Activated T-helper 1 cell treated with anti-CD3 and anti-CD28 coated beads, Interleukin-2, amount 50 U/mL, for 16 hours (primary cell): Measurements from ENCODE around the gene APOL2.
"Not testable (repeated sequence)": the region's sequence is repeated elsewhere in the genome, so short reads cannot be mapped to it uniquely, and the experiment has no call there.

Experiments used
- DNase-seq, 2 donors: peaks; one replicate each; pipeline ENCODE4 v3.0.0-alpha.2; 2020; ENCODE audit warnings: low read depth in 1 of 2, low spot score in 1 of 2

APOL2 gene

GRCh38 chr22:36223504-36223903, 15.8 kb downstream of the APOL2 start:
- DNase-seq = no peak

- DNase-seq = no peak
Measured at GRCh38 chr22:36222887-36223450, 16.4 kb downstream of the APOL2 start.

GRCh38 chr22:36221799-36222751, 17.3 kb downstream of the APOL2 start:
- DNase-seq = peak in 1 of 2 donors; percentile 17

- no peak for DNase-seq
Measured at GRCh38 chr22:36220451-36220921, 18.8 kb downstream of the APOL2 start.

GRCh38 chr22:36218648-36219193, 20.6 kb downstream of the APOL2 start:
- no peak for DNase-seq

GRCh38 chr22:36215981-36216380, 23.3 kb downstream of the APOL2 start:
- no peak for DNase-seq

GRCh38 chr22:36213586-36213985, 25.7 kb downstream of the APOL2 start:
- no peak for DNase-seq

- DNase-seq = no peak
Measured at GRCh38 chr22:36212901-36213300, 26.4 kb downstream of the APOL2 start.

- no peak for DNase-seq
Measured at GRCh38 chr22:36211237-36211861, 28.0 kb downstream of the APOL2 start.

GRCh38 chr22:36210224-36210623, 29.1 kb downstream of the APOL2 start:
- no peak for DNase-seq

GRCh38 chr22:36209488-36209908, 29.8 kb downstream of the APOL2 start:
- not testable (repeated sequence) for DNase-seq

GRCh38 chr22:36208914-36209313, 30.4 kb downstream of the APOL2 start:
- DNase-seq = no peak

GRCh38 chr22:36208162-36208765, 31.1 kb downstream of the APOL2 start:
- no peak for DNase-seq

- no peak for DNase-seq
Measured at GRCh38 chr22:36206255-36206654, 33.1 kb downstream of the APOL2 start.

- DNase-seq = not testable (repeated sequence)
Measured at GRCh38 chr22:36205573-36205972, 33.8 kb downstream of the APOL2 start.

GRCh38 chr22:36204632-36205015, 34.7 kb downstream of the APOL2 start:
- no peak for DNase-seq

- DNase-seq = no peak
Measured at GRCh38 chr22:36204001-36204631, 35.2 kb downstream of the APOL2 start.

- not testable (repeated sequence) for DNase-seq
Measured at GRCh38 chr22:36203441-36203840, 35.9 kb downstream of the APOL2 start.

- DNase-seq = not testable (repeated sequence)
Measured at GRCh38 chr22:36202906-36203305, 36.4 kb downstream of the APOL2 start.

GRCh38 chr22:36201630-36202319, 37.6 kb downstream of the APOL2 start, which contains the start of gene APOL4:
APOL4 (minus strand) TSS chr22:36201809; CDS start chr22:36201734, 75 bp downstream.
- DNase-seq = no peak
